OCI-LY7 (cell line): ENCODE results near the gene NCKAP5. TPM values are rescaled to one million over a fixed set of nuclear protein-coding genes. Genes with fewer than 3 reads are reported as not detected.

Experiments used
- BruUV-seq: library from RNA; stranded (reverse); fragments of 400-500 nt; replicated peaks from 2 replicates; lab custom pipeline; 2021; lab: Mats Ljungman, UMichigan
- CTCF ChIA-PET: fragments of 300-600 bp; sonication (Branson Sonifier 250); formaldehyde crosslinking; loops from one replicate; lab custom pipeline; 2022; ENCODE audit warnings: antibody characterized with exemption; ENCODE audit not compliant: unreplicated experiment; lab: Charles Lee
- POLR2A ChIA-PET: fragments of 300-600 bp; sonication (Branson Sonifier 250); formaldehyde crosslinking; loops from one replicate; lab custom pipeline; 2022; ENCODE audit warnings: antibody characterized with exemption; lab: Charles Lee
- DNase-seq: peaks from one replicate; pipeline ENCODE4 v3.0.0-alpha.2; 2015; ENCODE audit warnings: low spot score
- H2AFZ ChIP-seq: fragments of 200-600 bp; sonication (generic), shearing (Covaris generic); 2 replicates; pipeline ENCODE4 v1.6.1; 2014; ENCODE audit warnings: mild to moderate bottlenecking, antibody characterized with exemption, low read length, moderate library complexity
- H3K27ac ChIP-seq: fragments of 200-600 bp; sonication (generic); 2 replicates; pipeline ENCODE4 v1.5.1; 2014; ENCODE audit warnings: mixed run types, low read depth, mild to moderate bottlenecking, moderate library complexity, low read length, inconsistent platforms; ENCODE audit not compliant: poor library complexity, severe bottlenecking
- H3K36me3 ChIP-seq: fragments of 200-600 bp; sonication (generic); 2 replicates; pipeline ENCODE4 v1.6.1; 2014; ENCODE audit warnings: mild to moderate bottlenecking, antibody characterized with exemption, low read length, moderate library complexity, mixed read lengths; ENCODE audit not compliant: insufficient read depth
- H3K4me1 ChIP-seq: fragments of 200-600 bp; sonication (generic); 2 replicates; pipeline ENCODE4 v1.5.1; 2014; ENCODE audit warnings: mild to moderate bottlenecking, low read length; ENCODE audit not compliant: insufficient read depth, poor library complexity, severe bottlenecking
- H3K4me2 ChIP-seq: fragments of 200-600 bp; sonication (generic); 2 replicates; pipeline ENCODE4 v1.6.1; 2014; ENCODE audit warnings: mild to moderate bottlenecking, low read length
- H3K4me3 ChIP-seq: fragments of 200-600 bp; sonication (generic); 2 replicates; pipeline ENCODE4 v1.5.1; 2014; ENCODE audit warnings: mild to moderate bottlenecking, low read depth, low read length; ENCODE audit not compliant: poor library complexity, severe bottlenecking
- H3K79me2 ChIP-seq: fragments of 200-600 bp; sonication (generic); 2 replicates; pipeline ENCODE4 v1.6.1; 2016; ENCODE audit warnings: low read depth, mild to moderate bottlenecking, low read length, moderate library complexity, mixed read lengths; ENCODE audit not compliant: insufficient read depth
- H3K9me2 ChIP-seq: fragments of 200-600 bp; sonication (generic); 2 replicates; pipeline ENCODE4 v1.6.1; 2016; ENCODE audit warnings: mild to moderate bottlenecking, low read length, mixed read lengths; ENCODE audit not compliant: insufficient read depth
- H3K9me3 ChIP-seq: fragments of 200-600 bp; sonication (generic); 2 replicates; pipeline ENCODE4 v1.6.1; 2014; ENCODE audit warnings: mild to moderate bottlenecking, mixed run types, low read length, mixed read lengths
- H4K20me1 ChIP-seq: fragments of 200-600 bp; sonication (generic); 2 replicates; pipeline ENCODE4 v1.6.1; 2014; ENCODE audit warnings: mild to moderate bottlenecking, antibody characterized with exemption, low read length, moderate library complexity, mixed read lengths; ENCODE audit not compliant: insufficient read depth
- CTCF ChIP-seq: fragments of 200-600 bp; sonication (generic); conservative IDR thresholded peaks from 2 replicates; pipeline ENCODE4 v1.5.1; 2014; ENCODE audit warnings: mild to moderate bottlenecking, antibody characterized with exemption, low read length, moderate library complexity, mixed read lengths
- EZH2phosphoT487 ChIP-seq: fragments of 200-600 bp; sonication (generic); IDR thresholded peaks from 2 replicates; pipeline ENCODE4 v1.6.1; 2018; ENCODE audit warnings: low read depth, borderline replicate concordance, mild to moderate bottlenecking, mixed run types, antibody characterized with exemption, low read length, moderate library complexity, mixed read lengths
- intact Hi-C: fragments of 100-400 bp; cut with micrococcal nuclease; formaldehyde crosslinking; loops from one replicate; pipeline ENCODE4 v1.10.0; 2022; ENCODE audit not compliant: unreplicated experiment
- total RNA-seq, 2 experiments: library from RNA; depleted of rRNA in 1 of 2; stranded (reverse); fragments of >200 nt in 1 of 2; shearing (Covaris generic) in 1 of 2; gene quantifications; 2 replicates each; pipeline ENCODE4 v1.2.3, GENCODE V29; 2014 to 2022

NCKAP5 gene
- total RNA-seq, 2 experiments from 2014 or later = not detected

- intact Hi-C loops = no loop called here
- no peaks in the 10 kb centered on the region for H3K9me2 ChIP-seq
- no peak overlapping the region for H3K4me3 ChIP-seq
- no TSS peak for BruUV-seq
- no peaks in the 10 kb centered on the region for H4K20me1 ChIP-seq
- no peak overlapping the region for H3K27ac ChIP-seq
- DNase-seq = no peak
- no peaks in the 10 kb centered on the region for H3K4me1 ChIP-seq
- H3K36me3 ChIP-seq = no peaks in the 10 kb centered on the region
- TF ChIP-seq CTCF (no peak), EZH2phosphoT487 (no peak)
- H3K4me2 ChIP-seq = no peak overlapping the region
- no peaks in the 10 kb centered on the region for H3K79me2 ChIP-seq
- no peak overlapping the region for H2AFZ ChIP-seq
- ChIA-PET CTCF (no interaction called here), POLR2A (no interaction called here)
- H3K9me3 ChIP-seq = no peaks in the 10 kb centered on the region
These were observed 77.8 kb downstream of the NCKAP5 start for GRCh38 chr2:133490411-133490980.

GRCh38 chr2:133489641-133490410 is 78.4 kb downstream of the NCKAP5 start:
- TF ChIP-seq CTCF (no peak), EZH2phosphoT487 (no peak)
- no peaks in the 10 kb centered on the region for H3K9me2 ChIP-seq
- H3K36me3 ChIP-seq = no peaks in the 10 kb centered on the region
- BruUV-seq = no TSS peak
- CTCF ChIA-PET = no interaction called here
- no peak for DNase-seq
- H3K27ac ChIP-seq = no peak overlapping the region
- H4K20me1 ChIP-seq = no peaks in the 10 kb centered on the region
- no peaks in the 10 kb centered on the region for H3K9me3 ChIP-seq
- no peaks in the 10 kb centered on the region for H3K79me2 ChIP-seq
- no peak overlapping the region for H3K4me3 ChIP-seq
- H2AFZ ChIP-seq = no peak overlapping the region
- POLR2A ChIA-PET = no interaction called here
- no peak overlapping the region for H3K4me2 ChIP-seq
- no peaks in the 10 kb centered on the region for H3K4me1 ChIP-seq
- intact Hi-C loops = no loop called here

- no TSS peak for BruUV-seq
- no peaks in the 10 kb centered on the region for H3K4me1 ChIP-seq
- H3K9me3 ChIP-seq = no peaks in the 10 kb centered on the region
- no peaks in the 10 kb centered on the region for H3K79me2 ChIP-seq
- no peak overlapping the region for H2AFZ ChIP-seq
- H3K36me3 ChIP-seq = no peaks in the 10 kb centered on the region
- H3K4me3 ChIP-seq = no peak overlapping the region
- CTCF ChIA-PET = no interaction called here
- no peak overlapping the region for H3K27ac ChIP-seq
- intact Hi-C loops = no loop called here
- DNase-seq = no peak
- POLR2A ChIA-PET = no interaction called here
- TF ChIP-seq EZH2phosphoT487 (no peak), CTCF (no peak)
- no peaks in the 10 kb centered on the region for H3K9me2 ChIP-seq
- no peak overlapping the region for H3K4me2 ChIP-seq
- no peaks in the 10 kb centered on the region for H4K20me1 ChIP-seq
These were observed 79.1 kb downstream of the NCKAP5 start for GRCh38 chr2:133489146-133489545.
